Smooth muscle cell (in vitro differentiated cells): ENCODE results near the gene TCP11. TPM values are rescaled to one million over a fixed set of nuclear protein-coding genes. Genes with fewer than 3 reads are reported as not detected.

Experiments
- DNase-seq: peaks from one replicate; lab custom pipeline; 2025; ENCODE audit not compliant: unreplicated experiment; lab: John Stamatoyannopoulos, UW
- H2AFZ ChIP-seq: fragments of 200-600 bp; sonication (generic); 2 replicates; pipeline ENCODE4 v1.6.0; 2016; ENCODE audit warnings: antibody characterized with exemption, low read depth, mild to moderate bottlenecking
- H3F3A ChIP-seq: fragments of 200-600 bp; sonication (generic); 2 replicates; pipeline ENCODE4 v1.6.0; 2017; ENCODE audit warnings: antibody characterized with exemption, low read depth
- H3K27ac ChIP-seq: fragments of 200-600 bp; sonication (generic); 2 replicates; pipeline ENCODE4 v1.5.1; 2016; ENCODE audit warnings: low read depth, mild to moderate bottlenecking
- H3K27me3 ChIP-seq: fragments of 200-600 bp; sonication (generic); 2 replicates; pipeline ENCODE4 v1.6.1; 2016; ENCODE audit warnings: low read depth, mild to moderate bottlenecking
- H3K36me3 ChIP-seq: fragments of 200-600 bp; sonication (generic); 2 replicates; pipeline ENCODE4 v1.5.1; 2016; ENCODE audit warnings: low read depth
- H3K4me1 ChIP-seq: fragments of 200-600 bp; sonication (generic); 2 replicates; pipeline ENCODE4 v1.5.1; 2016; ENCODE audit warnings: low read depth
- H3K4me2 ChIP-seq: fragments of 200-600 bp; sonication (generic); 2 replicates; pipeline ENCODE4 v1.6.0; 2016; ENCODE audit warnings: mild to moderate bottlenecking
- H3K4me3 ChIP-seq: fragments of 200-600 bp; sonication (generic); 2 replicates; pipeline ENCODE4 v1.5.1; 2016; ENCODE audit warnings: mild to moderate bottlenecking
- H3K79me2 ChIP-seq: fragments of 200-600 bp; sonication (generic); 2 replicates; pipeline ENCODE4 v1.6.0; 2016; ENCODE audit warnings: low read depth, mild to moderate bottlenecking
- H3K9ac ChIP-seq: fragments of 200-600 bp; sonication (generic); 2 replicates; pipeline ENCODE4 v1.6.0; 2016; ENCODE audit warnings: low read depth
- H3K9me3 ChIP-seq: fragments of 200-600 bp; sonication (generic); replicated peaks from 2 replicates; pipeline ENCODE4 v1.5.1; 2016; ENCODE audit warnings: low read depth
- H4K20me1 ChIP-seq: fragments of 200-600 bp; sonication (generic); 2 replicates; pipeline ENCODE4 v1.6.0; 2016; ENCODE audit warnings: low read depth
- CTCF ChIP-seq: fragments of 200-600 bp; sonication (generic); IDR thresholded peaks from 2 replicates; pipeline ENCODE4 v1.5.1; 2017; ENCODE audit warnings: borderline replicate concordance, mild to moderate bottlenecking, antibody characterized with exemption; ENCODE audit not compliant: insufficient read depth, poor library complexity, severe bottlenecking
- WGBS: methylation state at CpG from one replicate; pipeline ENCODE4 v1.1.7; 2016; ENCODE audit warnings: low lambda C conversion rate; 5-methylcytosine and 5-hydroxymethylcytosine counted together
- polyA plus RNA-seq: library from polyadenylated mRNA; unstranded; fragments of >200 nt; fragmentation: Nextera tagmentation; extraction: Ambion mirVana; gene quantifications from 2 replicates; pipeline ENCODE4 v1.2.1, GENCODE V29; 2016
- total RNA-seq: library from RNA; depleted of rRNA; stranded (reverse); fragments of >200 nt; gene quantifications from 2 replicates; pipeline ENCODE4 v1.2.3, GENCODE V29; 2014

The TCP11 gene
- total and polyA plus RNA-seq, 2 experiments from 2014 or later, result 0.64 TPM; not detected in 1

- H3K4me1 ChIP-seq, result no peaks in the 10 kb centered on the region
- H3K27ac ChIP-seq, result no peak overlapping the region
- TF ChIP-seq CTCF, result no peak
- H3K4me3 ChIP-seq, result no peak overlapping the region
- H3K4me2 ChIP-seq, result no peak overlapping the region
- H3K9ac ChIP-seq, result no peak overlapping the region
- H4K20me1 ChIP-seq, result no peaks in the 10 kb centered on the region
- H3K9me3 ChIP-seq, result no peaks in the 10 kb centered on the region
- H3F3A ChIP-seq, result peaks cover 2% of the 10 kb centered on the region
- H3K27me3 ChIP-seq, result no peaks in the 10 kb centered on the region
- H3K79me2 ChIP-seq, result no peaks in the 10 kb centered on the region
- H2AFZ ChIP-seq, result no peak overlapping the region
- H3K36me3 ChIP-seq, result no peaks in the 10 kb centered on the region
- no peak for DNase-seq
- WGBS, result 96% methylated on average over 14 of the region's 14 CpGs
These were observed 57.1 kb downstream of the TCP11 start for GRCh38 chr6:35084041-35084491.

- no peak for DNase-seq
- no peaks in the 10 kb centered on the region for H3K4me1 ChIP-seq
- no peak for TF ChIP-seq CTCF
- no peaks in the 10 kb centered on the region for H3K79me2 ChIP-seq
- H3K4me3 ChIP-seq, result no peak overlapping the region
- no peaks in the 10 kb centered on the region for H4K20me1 ChIP-seq
- H3K9ac ChIP-seq, result no peak overlapping the region
- H3K27ac ChIP-seq, result no peak overlapping the region
- H3K36me3 ChIP-seq, result no peaks in the 10 kb centered on the region
- 90% methylated on average over 9 of the region's 9 CpGs for WGBS
- no peak overlapping the region for H3K4me2 ChIP-seq
- no peaks in the 10 kb centered on the region for H3K9me3 ChIP-seq
- no peak overlapping the region for H2AFZ ChIP-seq
- no peaks in the 10 kb centered on the region for H3F3A ChIP-seq
- H3K27me3 ChIP-seq, result no peaks in the 10 kb centered on the region
These were observed 57.6 kb downstream of the TCP11 start for GRCh38 chr6:35083507-35083906.

GRCh38 chr6:35082733-35083403, 58.3 kb downstream of the TCP11 start:
- H3K4me1 ChIP-seq, result no peaks in the 10 kb centered on the region
- no peak overlapping the region for H2AFZ ChIP-seq
- no peak overlapping the region for H3K4me2 ChIP-seq
- no peaks in the 10 kb centered on the region for H4K20me1 ChIP-seq
- H3K27ac ChIP-seq, result no peak overlapping the region
- H3K9ac ChIP-seq, result no peak overlapping the region
- 97% methylated on average over 13 of the region's 13 CpGs for WGBS
- H3K9me3 ChIP-seq, result no peaks in the 10 kb centered on the region
- H3F3A ChIP-seq, result no peaks in the 10 kb centered on the region
- DNase-seq, result no peak
- no peak for TF ChIP-seq CTCF
- H3K4me3 ChIP-seq, result no peak overlapping the region
- no peaks in the 10 kb centered on the region for H3K27me3 ChIP-seq
- no peaks in the 10 kb centered on the region for H3K79me2 ChIP-seq
- H3K36me3 ChIP-seq, result no peaks in the 10 kb centered on the region
